Motor neuron (in vitro differentiated cells): ENCODE data around the gene MIB1. TPM values are rescaled to one million over a fixed set of nuclear protein-coding genes. Genes with fewer than 3 reads are reported as not detected.

ENCODE experiments used
- ATAC-seq, 8 experiments: fragments of 200-7000 bp; cut with Tn5 transposase; replicated peaks in 6 of 8; 2 replicates each; pipeline ENCODE4 v1.8.0; 2021; ENCODE audit warnings: mild to moderate bottlenecking in 8 of 8, moderate library complexity in 8 of 8
- H3K27ac ChIP-seq, 2 donors: fragments of 250-450 bp; sonication (Bioruptor Pico); 2 replicates each; pipeline ENCODE4 v1.9.0; 2021; ENCODE audit warnings: antibody characterized with exemption in 2 of 2, mild to moderate bottlenecking in 2 of 2, moderate library complexity in 1 of 2
- H3K4me1 ChIP-seq, 2 donors: fragments of 250-450 bp; sonication (Bioruptor Pico); replicated peaks in 1 of 2; 2 replicates each; pipeline ENCODE4 v1.6.1; 2021; ENCODE audit warnings: antibody characterized with exemption in 2 of 2, mild to moderate bottlenecking in 2 of 2, moderate library complexity in 1 of 2
- H3K4me3 ChIP-seq, 5 donors: fragments of 250-450 bp; sonication (Bioruptor Pico); 2 replicates each; pipeline ENCODE4 v1.9.0; 2021; ENCODE audit warnings: antibody characterized with exemption in 5 of 5, mild to moderate bottlenecking in 5 of 5, moderate library complexity in 4 of 5
- WGBS, 10 experiments: fragments of 450-650 bp; shearing (Covaris generic); methylation state at CpG; one replicate each; pipeline ENCODE4 v1.0.0; 2022; 5-methylcytosine and 5-hydroxymethylcytosine counted together
- in situ Hi-C, 9 experiments: fragments of 400-800 bp; cut with MboI; loops; one replicate each; pipeline ENCODE4 v1.15.0; 2021; ENCODE audit warnings: low sequenced_read_pairs in 9 of 9, low pct_unique_long_range_greater_than_20kb in 2 of 9; ENCODE audit not compliant: unreplicated experiment in 9 of 9
- total RNA-seq, 8 experiments: library from RNA; unstranded; fragments of 300-600 nt; gene quantifications; 2 replicates each; pipeline versions ENCODE4 v1.2.3 to v1.2.4, GENCODE V29; 2022

Gene MIB1
- total RNA-seq, 8 experiments from 2014 or later = 28.5 to 82.2 (median 45.1) TPM

DNA sequence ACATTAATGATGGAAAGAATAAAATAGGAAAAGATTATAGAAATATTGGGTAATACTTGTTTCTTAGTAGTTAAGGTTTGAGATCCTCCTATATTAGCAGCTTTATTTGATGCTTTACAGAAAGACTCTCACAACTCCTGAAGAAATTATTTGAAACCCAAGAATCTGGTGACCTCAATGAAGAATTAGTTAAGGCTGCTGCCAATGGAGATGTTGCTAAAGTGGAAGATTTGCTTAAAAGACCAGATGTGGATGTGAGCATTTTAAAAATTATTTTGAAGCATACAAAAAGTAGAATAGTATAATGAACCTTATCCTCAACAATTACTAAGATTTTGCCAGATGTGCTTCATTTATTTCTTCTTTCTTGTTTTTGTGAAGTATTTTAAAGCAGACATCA, 59.1 kb downstream of the MIB1 start:
- H3K27ac ChIP-seq = no peak overlapping the region
- H3K4me3 ChIP-seq = no peak overlapping the region
- in situ Hi-C loops = no loop called here
- ATAC-seq = no peak
- H3K4me1 ChIP-seq = no peaks in the 10 kb centered on the region

GRCh38 chr18:21803495-21803894, 62.9 kb downstream of the MIB1 start:
- H3K4me1 ChIP-seq = no peaks in the 10 kb centered on the region
- ATAC-seq = no peak
- WGBS, 10 experiments = 62 to 100% (median 96%) methylated on average over 3 of the region's 3 CpGs; no CpG with 5 or more reads in 1 of the 10 experiments
- no peak overlapping the region for H3K27ac ChIP-seq
- H3K4me3 ChIP-seq = no peak overlapping the region
- in situ Hi-C loops = no loop called here

GRCh38 chr18:21805771-21806366, 65.3 kb downstream of the MIB1 start:
- WGBS, 10 experiments = 57 to 100% (median 93%) methylated on average over 1 to 8 of the region's 9 CpGs; no CpG with 5 or more reads in 1 of the 10 experiments
- in situ Hi-C loops = no loop called here
- Histone ChIP-seq H3K4me1 (no peaks in the 10 kb centered on the region), H3K4me3 (no peak overlapping the region), H3K27ac (no peak overlapping the region)
- no peak for ATAC-seq

- 90 to 100% (median 100%) methylated on average over 1 to 3 of the region's 3 CpGs; no CpG with 5 or more reads in 2 of the 10 experiments for WGBS, 10 experiments
- in situ Hi-C loops = no loop called here
- Histone ChIP-seq H3K4me1 (no peaks in the 10 kb centered on the region), H3K27ac (no peak overlapping the region), H3K4me3 (no peak overlapping the region)
- ATAC-seq = no peak
Observed at GRCh38 chr18:21808185-21808584, 67.6 kb downstream of the MIB1 start.

DNA sequence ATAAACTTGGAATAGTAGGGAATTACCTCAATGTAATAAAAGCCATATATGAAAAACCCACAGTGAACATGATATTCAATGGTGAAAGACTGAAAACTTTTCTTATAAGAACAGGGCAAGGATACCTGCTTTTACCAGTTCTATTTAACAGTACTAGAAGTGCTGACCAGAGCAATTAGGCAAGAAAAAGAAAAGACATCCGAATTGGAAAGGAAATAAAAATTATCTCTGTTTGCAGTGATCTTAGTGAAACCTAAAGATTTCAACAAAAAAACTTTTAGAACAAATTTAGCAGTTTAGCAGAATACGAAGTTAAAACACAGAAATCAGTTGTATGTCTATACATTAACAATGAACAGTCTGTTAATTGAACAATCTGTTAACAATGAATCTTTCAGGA, 69.1 kb downstream of the MIB1 start:
- H3K4me1 ChIP-seq = no peaks in the 10 kb centered on the region
- no peak overlapping the region for H3K4me3 ChIP-seq
- 90 to 100% (median 100%) methylated on average over 2 of the region's 2 CpGs for WGBS, 10 experiments
- in situ Hi-C loops = no loop called here
- no peak for ATAC-seq
- H3K27ac ChIP-seq = no peak overlapping the region

DNA sequence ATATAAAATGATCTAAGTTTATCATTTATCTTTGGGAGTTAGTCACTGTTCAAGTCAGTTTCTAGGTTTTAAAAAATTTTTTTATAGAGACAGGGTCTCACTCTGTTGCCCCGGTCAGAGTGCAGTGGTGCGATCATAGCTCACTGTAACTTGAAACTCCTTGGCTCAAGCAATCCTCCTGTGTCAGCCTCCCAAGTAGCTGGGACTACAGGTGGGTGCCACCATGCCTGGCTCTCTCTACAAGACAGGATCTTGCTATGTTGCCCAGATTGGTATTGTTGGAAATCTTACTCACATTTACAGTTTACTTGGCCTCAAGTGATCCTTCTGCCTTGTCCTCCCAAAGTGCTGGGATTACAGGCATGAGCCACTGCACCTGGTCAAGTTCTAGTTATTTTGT, 74.5 kb downstream of the MIB1 start:
- in situ Hi-C loops = no loop called here
- H3K27ac ChIP-seq = no peak overlapping the region
- H3K4me3 ChIP-seq = no peak overlapping the region
- ATAC-seq = no peak
- WGBS, 10 experiments = 100% methylated on average over 2 of the region's 2 CpGs; no CpG with 5 or more reads in 6 of the 10 experiments
- no peaks in the 10 kb centered on the region for H3K4me1 ChIP-seq

DNA sequence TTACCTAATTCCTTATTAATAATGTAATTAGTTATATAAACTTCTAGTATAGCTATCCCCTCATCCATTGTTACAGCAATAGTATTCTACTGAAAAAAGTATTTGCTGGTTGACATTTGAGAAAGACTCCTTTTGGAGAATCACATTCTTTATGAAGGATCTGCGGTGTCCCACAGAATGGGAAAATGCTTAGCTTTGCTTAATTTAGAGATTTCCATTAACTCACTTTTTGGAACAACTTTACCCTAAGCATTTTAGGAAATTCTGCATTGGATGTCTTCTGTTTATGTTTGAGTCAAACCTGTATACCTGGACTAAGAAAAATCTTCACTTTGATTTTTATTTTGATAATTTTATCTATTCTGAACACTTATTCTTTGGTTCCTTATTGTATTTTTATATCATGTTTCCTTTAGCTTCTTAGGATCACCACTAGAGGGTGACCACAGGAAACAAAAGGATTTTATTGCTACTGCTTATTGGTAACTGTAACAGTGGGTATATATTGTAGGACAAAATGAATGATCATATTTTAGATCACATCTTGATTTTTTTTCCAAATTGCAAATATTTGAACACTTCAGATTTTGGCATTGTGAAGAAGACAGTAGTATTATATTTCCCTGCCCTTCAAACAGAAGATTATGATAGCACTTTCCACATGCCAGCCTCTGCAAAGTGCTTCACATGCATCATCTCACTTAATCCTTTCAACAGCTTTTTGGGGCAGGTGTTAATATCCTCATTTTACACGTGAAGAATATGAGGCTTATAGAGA, 79.6 kb downstream of the MIB1 start:
- Histone ChIP-seq H3K4me1 (no peaks in the 10 kb centered on the region), H3K27ac (no peak overlapping the region), H3K4me3 (no peak overlapping the region)
- in situ Hi-C loops = no loop called here
- 63 to 100% (median 89%) methylated on average over 1 to 2 of the region's 2 CpGs for WGBS, 10 experiments
- peak in 2 of 8 experiments; percentile 24 to 31 for ATAC-seq

DNA sequence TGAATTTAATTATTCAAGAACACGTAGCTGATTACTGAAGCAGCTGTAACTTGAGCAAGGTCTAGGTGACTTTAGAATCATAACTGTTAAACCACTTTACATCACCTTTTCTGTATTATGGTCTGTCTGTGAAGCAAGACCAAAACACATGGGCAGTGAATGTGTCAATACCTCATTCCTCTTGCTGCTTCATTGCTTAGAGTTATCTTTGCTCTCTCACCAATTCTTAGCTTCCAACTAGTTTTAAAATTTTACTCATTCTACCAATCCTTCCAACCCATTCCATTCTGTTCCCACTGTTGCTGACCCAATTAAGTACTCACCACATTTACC, 80.2 kb downstream of the MIB1 start:
- H3K4me3 ChIP-seq = no peak overlapping the region
- in situ Hi-C loops = no loop called here
- no peak for ATAC-seq
- WGBS, 10 experiments = 89 to 100% (median 100%) methylated on average over 1 of the region's 1 CpG; no CpG with 5 or more reads in 3 of the 10 experiments
- H3K27ac ChIP-seq = no peak overlapping the region
- no peaks in the 10 kb centered on the region for H3K4me1 ChIP-seq

DNA sequence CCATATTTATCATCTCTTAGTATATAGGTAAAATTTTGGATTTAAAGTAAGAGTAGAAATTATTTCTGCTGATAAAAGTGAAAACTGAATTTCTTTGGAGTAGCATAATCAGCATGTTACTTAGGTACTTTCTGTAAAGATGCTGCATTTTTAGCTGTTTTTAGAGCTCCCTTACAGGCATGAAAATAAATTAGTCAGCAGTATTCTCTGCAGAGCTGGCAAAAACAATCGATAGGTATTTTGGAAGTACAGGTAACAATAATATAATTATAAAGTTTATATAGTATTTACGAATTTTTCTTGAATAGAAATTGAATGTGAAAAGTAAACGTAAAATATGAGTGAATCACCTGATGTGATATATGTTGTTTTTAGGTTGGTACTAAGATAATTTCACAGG, 83.3 kb downstream of the MIB1 start:
- no peak for ATAC-seq
- H3K4me3 ChIP-seq = no peak overlapping the region
- no peaks in the 10 kb centered on the region for H3K4me1 ChIP-seq
- in situ Hi-C loops = no loop called here
- H3K27ac ChIP-seq = no peak overlapping the region
- 86 to 100% (median 97%) methylated on average over 2 to 3 of the region's 3 CpGs; no CpG with 5 or more reads in 1 of the 10 experiments for WGBS, 10 experiments

DNA sequence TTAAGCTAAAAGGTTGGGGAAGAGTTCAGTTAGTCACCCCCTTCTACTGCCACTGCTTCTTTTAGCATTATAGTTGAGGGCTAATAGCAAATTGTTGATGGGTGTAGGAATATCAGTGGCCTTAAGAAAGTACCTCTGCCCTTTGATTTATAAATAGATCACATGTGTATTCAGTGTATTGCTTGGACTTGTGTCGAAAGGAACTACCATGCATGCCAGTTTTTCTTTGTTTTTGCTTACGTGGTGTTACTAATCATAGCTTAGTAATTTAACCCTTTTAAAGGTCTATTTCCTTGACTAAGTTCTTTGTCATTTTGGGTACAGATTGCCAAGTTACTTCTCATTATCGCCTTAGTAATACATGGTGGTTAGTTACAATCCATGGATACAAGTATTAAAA, 85.6 kb downstream of the MIB1 start:
- H3K4me1 ChIP-seq = no peaks in the 10 kb centered on the region
- ATAC-seq = no peak
- no peak overlapping the region for H3K27ac ChIP-seq
- 24 to 88% (median 61%) methylated on average over 1 to 3 of the region's 3 CpGs for WGBS, 10 experiments
- in situ Hi-C loops = no loop called here
- no peak overlapping the region for H3K4me3 ChIP-seq

DNA sequence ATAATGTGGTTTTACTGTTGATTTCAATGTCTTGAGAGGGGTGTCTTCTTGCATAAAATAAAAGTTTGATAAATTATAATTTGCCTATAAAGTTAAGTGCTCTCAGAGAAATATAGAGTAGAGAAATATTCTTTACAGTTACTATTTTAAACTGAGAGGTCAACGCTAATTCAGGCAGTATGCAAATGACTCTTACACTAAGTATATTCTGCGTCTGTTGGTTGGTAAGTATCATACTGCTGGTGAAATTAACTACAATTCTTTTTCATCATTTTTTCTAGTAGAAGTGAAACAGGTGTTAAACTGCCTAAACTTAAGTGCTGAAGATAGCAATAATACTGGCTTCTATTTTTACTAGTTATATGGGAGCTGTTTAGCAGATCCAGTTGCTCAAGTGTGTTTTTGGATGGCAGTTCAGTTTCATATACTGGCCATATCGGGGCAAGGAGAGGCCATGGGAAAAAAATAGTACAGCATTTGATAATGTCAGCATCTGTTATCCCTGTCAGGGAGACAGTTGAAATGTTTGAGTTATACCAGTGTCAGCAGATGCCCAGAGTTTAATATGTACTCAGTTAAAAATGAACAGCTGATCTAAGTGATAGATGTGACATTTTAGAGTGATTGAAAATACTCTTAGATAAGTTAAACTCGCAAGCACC, 86.2 kb downstream of the MIB1 start:
- 72 to 100% (median 93%) methylated on average over 1 to 4 of the region's 4 CpGs for WGBS, 10 experiments
- no peak overlapping the region for H3K4me3 ChIP-seq
- H3K4me1 ChIP-seq = peaks cover 0 to 3% of the 10 kb centered on the region in 2 donors
- in situ Hi-C loops = no loop called here
- H3K27ac ChIP-seq = no peak overlapping the region
- no peak for ATAC-seq

DNA sequence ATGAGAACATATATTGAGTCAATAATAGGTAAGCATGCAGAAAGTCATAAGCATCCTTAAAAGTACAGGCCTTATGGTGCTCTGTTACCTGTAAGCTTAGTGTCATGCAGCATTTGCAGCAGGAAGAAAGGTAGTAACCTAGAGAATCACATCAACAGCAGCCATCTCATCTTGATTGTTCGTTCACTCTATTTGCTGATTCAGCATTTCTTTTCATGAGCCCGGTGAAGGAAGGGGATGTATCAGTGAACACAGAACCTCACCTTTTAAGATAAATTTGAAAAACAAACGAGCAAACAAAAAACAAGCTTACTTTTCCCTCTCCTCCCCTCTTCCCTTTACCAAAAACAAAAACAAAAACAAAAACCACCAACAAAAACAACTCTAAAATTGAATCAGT, 89.9 kb downstream of the MIB1 start:
- Histone ChIP-seq H3K4me3 (no peak overlapping the region), H3K27ac (no peak overlapping the region), H3K4me1 (peaks cover 0 to 3% of the 10 kb centered on the region in 2 donors)
- no peak for ATAC-seq
- WGBS, 10 experiments = 52 to 100% (median 73%) methylated on average over 1 to 3 of the region's 3 CpGs
- in situ Hi-C loops = no loop called here

GRCh38 chr18:21831413-21831831, 90.8 kb downstream of the MIB1 start:
- Histone ChIP-seq H3K4me3 (no peak overlapping the region), H3K27ac (no peak overlapping the region), H3K4me1 (peaks cover 0 to 3% of the 10 kb centered on the region in 2 donors)
- in situ Hi-C loops = no loop called here
- WGBS, 10 experiments = 62 to 100% (median 87%) methylated on average over 1 to 5 of the region's 5 CpGs; no CpG with 5 or more reads in 2 of the 10 experiments
- peak in 4 of 8 experiments; percentile 27 to 42 (median 34) for ATAC-seq
